Heart left ventricle (tissue), 16 donors: ENCODE measurements around the gene JPH4. TPM values are rescaled to one million over a fixed set of nuclear protein-coding genes. Genes with fewer than 3 reads are reported as not detected.
A peak's percentile ranks its signal among the peaks of the same experiment; 100 is the strongest.

Source experiments
- ATAC-seq, 4 donors: fragments of 200-7000 bp; cut with Tn5 transposase; one replicate each; pipeline ENCODE4 v1.9.1; 2020 to 2022; ENCODE audit warnings: moderate library complexity in 4 of 4, mild to moderate bottlenecking in 3 of 4, moderate number of reproducible peaks in 1 of 4
- DNase-seq, 5 donors: peaks; one replicate each; pipeline ENCODE4 v3.0.0-alpha.2; 2020
- H3K27ac ChIP-seq, 12 donors: fragments of 200-600 bp; sonication (generic) in 4 of 12; one replicate each; pipeline versions ENCODE4 v1.5.0 to v1.8.0; 2016 to 2022; ENCODE audit warnings: mild to moderate bottlenecking in 2 of 12
- H3K27me3 ChIP-seq, 9 donors: fragments of 200-600 bp; sonication (generic) in 2 of 9; one replicate each; pipeline versions ENCODE4 v1.5.1 to v1.8.0; 2016 to 2022; ENCODE audit warnings: mild to moderate bottlenecking in 3 of 9
- H3K36me3 ChIP-seq, 9 donors: fragments of 200-600 bp; sonication (generic) in 2 of 9; one replicate each; pipeline versions ENCODE4 v1.5.0 to v1.8.0; 2018 to 2022; ENCODE audit warnings: mild to moderate bottlenecking in 2 of 9
- H3K4me1 ChIP-seq, 12 donors: fragments of 200-600 bp; sonication (generic) in 4 of 12; one replicate each; pipeline versions ENCODE4 v1.5.0 to v1.8.0; 2016 to 2022; ENCODE audit warnings: mild to moderate bottlenecking in 3 of 12
- H3K4me3 ChIP-seq, 12 donors: fragments of 200-600 bp; sonication (generic) in 4 of 12; one replicate each; pipeline versions ENCODE4 v1.5.0 to v1.8.0; 2017 to 2022; ENCODE audit warnings: mild to moderate bottlenecking in 9 of 12, moderate library complexity in 4 of 12
- H3K9me3 ChIP-seq, 12 donors: fragments of 200-600 bp; sonication (generic) in 4 of 12; one replicate each; pipeline versions ENCODE4 v1.5.0 to v1.8.0; 2016 to 2022; ENCODE audit warnings: mild to moderate bottlenecking in 1 of 12
- CTCF ChIP-seq, 12 donors: fragments of 200-600 bp; sonication (generic) in 4 of 12; IDR thresholded peaks; one replicate each; pipeline versions ENCODE4 v1.5.0 to v1.8.0; 2018 to 2022; ENCODE audit warnings: antibody characterized with exemption in 12 of 12, mild to moderate bottlenecking in 5 of 12
- POLR2A ChIP-seq, 2 donors: fragments of 450-650 bp; IDR thresholded peaks; one replicate each; pipeline ENCODE4 v1.6.1; 2017; ENCODE audit warnings: antibody characterized with exemption in 2 of 2, mild to moderate bottlenecking in 2 of 2, moderate library complexity in 2 of 2
- WGBS, 4 donors: extraction: QIAGEN DNeasy Blood & Tissue Kit in 2 of 4; methylation state at CpG; one replicate each; pipeline versions ENCODE4 v1.1.5 to v1.1.7; 2013 to 2018; 5-methylcytosine and 5-hydroxymethylcytosine counted together
- intact Hi-C, 10 donors: fragments of 100-400 bp; cut with DNase I; formaldehyde crosslinking; loops; one replicate each; pipeline versions ENCODE4 v1.11.1 to v1.14.2; 2022
- polyA plus RNA-seq, 2 donors: library from polyadenylated mRNA; stranded (reverse); fragments of 200-250 nt; gene quantifications; one replicate each; pipeline ENCODE4 v1.2.3, GENCODE V29; 2013
- total RNA-seq, 9 donors: library from RNA; depleted of rRNA in 2 of 9; stranded (reverse); fragments of >200 nt in 2 of 9; fragmentation: NEBNext Ultra II Directional in 3 of 9; extraction: Animal tissue kit (Norgen Biotek cat#: 25700) in 3 of 9; gene quantifications; one replicate each; pipeline versions ENCODE4 v1.1.0 to v1.2.4, GENCODE V29; 2016 to 2023
- donor health status: ischemic (EF 13 %, LVEDD 7.1; RV severe dilation, severe dysfunction).
- donor health status: healthy with polysubstance abuse.
- donor health status: DM: no; HTN: yes; CAD: no.
- donor health status: DM: no; HTN: no; CAD: no.
- donor health status: ischemic (EF 25% LVEDD 6.9; RV normal size, moderate dysfunction).
- donor health status: ischemic (EF 25% LVEDD 5.7; RV mildly dilated, moderate dysfunction).
- donor health status: healthy.
- donor health status: DM: yes; HTN: yes; CAD: no.
- donor health status: ischemic (EF 35%, LVEDD 5.7; RV mildly dilated, moderate dysfunction).
- donor health status: nonischemic (EF 11% LVEDD 7.7; RV severe dilation, severe dysfunction).
- donor health status: DM: yes; HTN: yes; CAD: no.
- donor health status: PGD.
- donor health status: ischemic (EF 29% LVEDD 5.4; RV normal size, mild dysfunction).
- donor health status: nonischemic (EF 23%, LVEDD 6.1; RV moderate dilation, normal function).

JPH4 gene
- total and polyA plus RNA-seq, 11 donors: 0.10 to 0.59 (median 0.24) TPM; not detected in 1

- intact Hi-C loops: loop anchor here in 7 of 10 donors (1.0 to 10.0 kb wide), 6 partner anchors 84 to 298 kb away; partner anchors contain the start of gene PABPN1 (in 5 of the 7)
- Histone ChIP-seq H3K36me3 (peaks cover 0 to 75% (median 17%) of the 10 kb centered on the region in 9 donors), H3K9me3 (no peaks in the 10 kb centered on the region), H3K4me3 (no peak overlapping the region), H3K27me3 (no peaks in the 10 kb centered on the region), H3K27ac (peak overlapping the region in 1 of 12 donors; percentile 15), H3K4me1 (peaks cover 0 to 20% (median 8%) of the 10 kb centered on the region in 12 donors)
- TF ChIP-seq POLR2A (IDR thresholded peaks at IDR 0.05): no peak
- TF ChIP-seq CTCF (IDR thresholded peaks at IDR 0.05): peak; percentile 84 to 92 (median 89)
- WGBS, 4 donors: 79 to 100% (median 93%) methylated on average over 2 of the region's 2 CpGs
- no peak for DNase-seq
- peak in 1 of 4 donors; percentile 31 for ATAC-seq
These were observed 15.6 kb downstream of the JPH4 start for GRCh38 chr14:23562822-23563472.

GRCh38 chr14:23561873-23562821 lies 16.4 kb downstream of the JPH4 start:
- intact Hi-C loops: loop anchor here in 8 of 10 donors (1.0 to 10.0 kb wide), 7 partner anchors 81 to 297 kb away; partner anchors contain the start of gene PABPN1 (in 5 of the 8)
- peak in 1 of 4 donors; percentile 12 for ATAC-seq
- peaks cover 0 to 24% (median 8%) of the 10 kb centered on the region in 12 donors for H3K4me1 ChIP-seq

GRCh38 chr14:23561259-23561658 lies 17.3 kb downstream of the JPH4 start:
- Histone ChIP-seq H3K4me3 (no peak overlapping the region), H3K9me3 (no peaks in the 10 kb centered on the region), H3K27ac (no peak overlapping the region), H3K36me3 (peaks cover 0 to 77% (median 17%) of the 10 kb centered on the region in 9 donors), H3K27me3 (no peaks in the 10 kb centered on the region), H3K4me1 (peaks cover 0 to 24% (median 12%) of the 10 kb centered on the region in 12 donors)
- ATAC-seq: no peak
- 76 to 100% (median 87%) methylated on average over 2 of the region's 2 CpGs for WGBS, 4 donors
- TF ChIP-seq CTCF (IDR thresholded peaks at IDR 0.05) (no peak), POLR2A (IDR thresholded peaks at IDR 0.05) (no peak)
- no peak for DNase-seq
- intact Hi-C loops: loop anchor here in 7 of 10 donors (2.0 to 10.0 kb wide), 5 partner anchors 80 to 296 kb away; partner anchors contain the start of gene PABPN1 (in 5 of the 7)

More at GRCh38 chr14:23561873-23562821, 16.4 kb downstream of the JPH4 start:
- DNase-seq: no peak
- Histone ChIP-seq H3K36me3 (peaks cover 0 to 77% (median 17%) of the 10 kb centered on the region in 9 donors), H3K27ac (no peak overlapping the region), H3K27me3 (no peaks in the 10 kb centered on the region), H3K4me3 (no peak overlapping the region), H3K9me3 (no peaks in the 10 kb centered on the region)
- no peak for TF ChIP-seq CTCF (IDR thresholded peaks at IDR 0.05)
- no peak for TF ChIP-seq POLR2A (IDR thresholded peaks at IDR 0.05)
- WGBS, 4 donors: 78 to 86% (median 79%) methylated on average over 14 to 15 of the region's 15 CpGs
